ENCODE measurements around the gene IQCH.
"Not testable (repeated sequence)": the region's sequence is repeated elsewhere in the genome, so short reads cannot be mapped to it uniquely, and the experiment has no call there.

The IQCH gene

GRCh38 chr15:67276666-67277065 lies 22.1 kb downstream of the IQCH start:
- no peak for DNase-seq (ENCODE audit: insufficient read length)
- no peak for TF ChIP-seq POLR2A (IDR thresholded peaks at IDR 0.05; ENCODE audit: low read depth, low read length)
- TF ChIP-seq POLR2AphosphoS5 (IDR thresholded peaks at IDR 0.05; ENCODE audit: low read depth, low read length) = no peak
- TF ChIP-seq TAF1 (IDR thresholded peaks at IDR 0.05; ENCODE audit: borderline replicate concordance, low read depth, low read length) = no peak
- FAIRE-seq = no peak

DNA sequence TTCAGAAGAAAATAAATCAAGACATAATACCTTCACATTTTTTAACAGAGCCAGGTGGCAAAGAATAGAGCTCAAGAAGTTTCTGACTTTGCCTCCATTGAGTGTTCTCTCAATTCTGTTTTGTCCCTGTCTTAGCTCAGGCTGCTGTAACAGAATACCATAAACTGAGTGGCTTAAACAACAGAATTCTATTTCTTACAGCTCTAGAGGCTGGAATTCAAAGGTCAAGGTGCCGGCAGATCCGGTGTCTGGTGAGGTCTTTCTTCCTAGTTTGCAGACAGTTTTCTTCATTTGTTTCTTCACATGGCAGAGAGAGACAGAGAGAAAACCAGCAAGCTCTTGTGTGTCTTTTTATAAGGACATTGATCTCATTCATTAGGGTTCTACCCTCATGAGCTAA lies 25.6 kb downstream of the IQCH start:
- TF ChIP-seq POLR2A (IDR thresholded peaks at IDR 0.05; ENCODE audit: low read depth, low read length) (no peak), POLR2AphosphoS5 (IDR thresholded peaks at IDR 0.05; ENCODE audit: low read depth, low read length) (no peak), TAF1 (IDR thresholded peaks at IDR 0.05; ENCODE audit: borderline replicate concordance, low read depth, low read length) (no peak)
- no peak for FAIRE-seq

GRCh38 chr15:67281714-67282113 lies 27.1 kb downstream of the IQCH start:
- no peak for DNase-seq (ENCODE audit: insufficient read length)
- FAIRE-seq = no peak
- no peak for TF ChIP-seq POLR2A (IDR thresholded peaks at IDR 0.05; ENCODE audit: low read depth, low read length)

More for the DNA sequence above, 25.6 kb downstream of the IQCH start:
- DNase-seq (ENCODE audit: insufficient read length) = no peak

DNA sequence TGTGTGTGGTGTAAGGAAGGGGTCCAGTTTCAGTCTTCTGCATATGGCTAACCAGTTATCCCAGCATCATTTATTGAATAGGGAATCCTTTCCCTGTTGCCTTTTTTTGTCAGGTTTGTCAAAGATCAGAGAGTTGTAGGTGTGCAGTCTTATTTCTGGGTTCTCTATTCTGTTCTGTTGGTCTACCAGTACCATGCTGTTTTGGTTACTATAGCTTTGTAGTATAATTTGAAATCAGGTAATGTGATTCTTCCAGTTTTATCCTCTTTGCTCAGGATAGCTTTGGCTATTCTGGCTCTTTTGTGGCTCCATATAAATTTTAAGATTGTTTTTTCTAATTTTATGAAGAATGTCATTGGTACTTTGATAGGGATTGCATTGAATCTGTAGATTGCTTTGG lies 31.0 kb downstream of the IQCH start:
- FAIRE-seq; DNase-seq (ENCODE audit: insufficient read length): not testable (repeated sequence)

DNA sequence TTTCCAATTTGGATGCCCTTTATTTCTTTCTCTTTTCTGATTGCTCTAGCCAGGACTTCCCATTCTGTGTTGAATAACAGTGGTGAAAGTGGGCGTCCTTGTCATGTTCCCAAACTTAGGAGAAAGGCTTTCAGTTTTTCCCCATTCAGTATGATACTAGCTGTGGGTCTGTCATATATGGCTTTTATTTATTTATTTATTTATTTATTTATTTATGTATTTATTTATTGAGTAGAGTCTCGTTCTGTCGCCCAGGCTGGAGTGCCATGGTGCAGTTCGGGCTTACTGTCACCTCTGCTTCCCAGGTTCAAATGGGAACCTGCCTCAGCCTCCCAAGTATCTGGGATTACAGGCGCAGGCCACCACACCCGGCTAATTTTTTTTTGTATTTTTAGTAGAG lies 31.8 kb downstream of the IQCH start:
- DNase-seq (ENCODE audit: insufficient read length); FAIRE-seq: not testable (repeated sequence)

GRCh38 chr15:67290319-67290718 lies 35.7 kb downstream of the IQCH start:
- FAIRE-seq (no peak), DNase-seq (ENCODE audit: insufficient read length) (no peak)
- TF ChIP-seq POLR2A (IDR thresholded peaks at IDR 0.05; ENCODE audit: low read depth, low read length) (no peak), POLR2AphosphoS5 (IDR thresholded peaks at IDR 0.05; ENCODE audit: low read depth, low read length) (no peak), TAF1 (IDR thresholded peaks at IDR 0.05; ENCODE audit: borderline replicate concordance, low read depth, low read length) (no peak)

GRCh38 chr15:67296188-67296587 lies 41.6 kb downstream of the IQCH start:
- DNase-seq (ENCODE audit: insufficient read length) = no peak

DNA sequence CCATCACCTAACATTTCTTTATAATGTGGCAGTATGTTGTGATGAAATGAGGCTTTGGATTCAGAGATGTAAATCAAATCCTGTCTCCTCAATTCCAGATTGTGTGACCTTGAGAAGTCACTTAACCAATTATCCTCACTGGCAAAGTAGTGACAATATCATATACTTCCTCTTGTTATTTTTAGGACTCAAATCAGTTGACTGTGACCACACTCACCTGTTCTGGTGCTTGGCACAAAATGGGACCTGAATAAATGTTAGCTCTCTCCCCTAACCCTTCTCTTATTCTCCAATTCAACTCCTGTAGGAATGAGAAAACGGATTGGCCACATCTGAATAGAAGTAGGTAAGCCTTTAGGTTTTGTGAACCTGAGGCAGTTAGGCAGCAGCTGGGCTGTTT lies 42.1 kb downstream of the IQCH start:
- TF ChIP-seq POLR2AphosphoS5 (IDR thresholded peaks at IDR 0.05; ENCODE audit: low read depth, low read length) (no peak), POLR2A (IDR thresholded peaks at IDR 0.05; ENCODE audit: low read depth, low read length) (no peak), TAF1 (IDR thresholded peaks at IDR 0.05; ENCODE audit: borderline replicate concordance, low read depth, low read length) (no peak)
- no peak for DNase-seq (ENCODE audit: insufficient read length)
- no peak for FAIRE-seq

More at GRCh38 chr15:67296188-67296587, 41.6 kb downstream of the IQCH start:
- TF ChIP-seq POLR2A (IDR thresholded peaks at IDR 0.05; ENCODE audit: low read depth, low read length) = no peak
- no peak for TF ChIP-seq TAF1 (IDR thresholded peaks at IDR 0.05; ENCODE audit: borderline replicate concordance, low read depth, low read length)
- TF ChIP-seq POLR2AphosphoS5 (IDR thresholded peaks at IDR 0.05; ENCODE audit: low read depth, low read length) = no peak
- peak; percentile 56 for FAIRE-seq

GRCh38 chr15:67300266-67301025 lies 45.9 kb downstream of the IQCH start:
- DNase-seq (ENCODE audit: insufficient read length) = no peak
- FAIRE-seq = no peak
- TF ChIP-seq TAF1 (IDR thresholded peaks at IDR 0.05; ENCODE audit: borderline replicate concordance, low read depth, low read length) = no peak
- no peak for TF ChIP-seq POLR2AphosphoS5 (IDR thresholded peaks at IDR 0.05; ENCODE audit: low read depth, low read length)
- no peak for TF ChIP-seq POLR2A (IDR thresholded peaks at IDR 0.05; ENCODE audit: low read depth, low read length)

DNA sequence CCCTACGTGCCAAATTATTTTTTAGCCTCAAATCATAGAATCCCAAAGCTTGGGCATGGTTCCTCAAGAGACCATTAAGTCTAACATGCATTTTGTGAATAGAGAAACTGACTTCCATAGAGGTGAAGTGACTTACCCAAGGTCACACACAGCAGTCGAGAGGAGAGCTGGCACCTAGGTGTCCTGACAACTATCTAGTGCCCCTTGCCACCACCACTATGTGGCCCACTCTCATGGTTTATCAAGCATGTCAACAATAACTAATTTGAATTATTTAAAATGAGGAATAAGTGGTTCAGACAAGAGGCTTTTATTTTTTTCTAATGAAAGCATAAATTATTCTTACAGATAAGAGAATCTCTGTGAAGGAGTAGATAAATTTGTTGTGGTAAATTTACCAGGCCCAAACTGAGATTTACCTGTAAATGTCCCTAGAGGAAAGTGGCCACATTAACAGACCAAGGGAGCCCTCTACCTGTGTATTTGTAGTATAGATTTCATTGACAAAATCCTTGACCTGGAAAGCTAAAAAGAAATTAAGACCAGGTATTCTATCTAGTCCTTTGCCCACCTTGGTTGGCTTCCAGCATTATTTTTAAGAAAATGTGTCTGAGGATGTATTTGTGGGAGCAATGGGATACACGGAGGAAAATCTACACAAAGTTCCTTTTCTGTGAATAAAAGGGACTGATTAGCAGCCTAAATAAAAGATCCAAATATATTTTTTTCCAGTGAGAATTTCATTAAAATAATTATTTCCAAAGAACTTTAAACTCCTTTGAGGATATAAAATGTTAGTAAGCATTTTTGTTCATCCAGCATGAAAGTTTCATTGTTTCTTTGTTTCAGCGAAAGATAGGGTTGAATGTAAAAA lies 49.1 kb downstream of the IQCH start:
- FAIRE-seq = no peak
- DNase-seq (ENCODE audit: insufficient read length) = no peak
- no peak for TF ChIP-seq POLR2A (IDR thresholded peaks at IDR 0.05; ENCODE audit: low read depth, low read length)

DNA sequence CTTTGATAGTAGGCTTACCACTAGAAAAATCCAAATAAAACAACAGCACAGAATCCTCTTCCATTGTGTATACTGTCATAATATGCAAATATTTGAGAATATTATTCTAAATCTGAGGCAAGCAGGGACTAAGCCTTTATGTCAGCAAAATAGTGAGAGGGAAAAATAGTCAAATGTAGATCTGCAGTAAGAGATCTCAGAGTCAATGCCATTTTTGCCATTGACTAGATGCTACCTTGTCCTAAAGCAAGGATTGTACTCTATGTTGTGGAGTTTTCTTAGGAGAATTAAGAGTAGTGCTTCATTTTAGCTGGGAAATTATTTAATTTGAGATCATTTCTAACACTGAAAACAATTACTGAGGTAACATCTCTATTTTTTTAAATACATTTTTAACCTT lies 50.2 kb downstream of the IQCH start:
- no peak for DNase-seq (ENCODE audit: insufficient read length)
- TF ChIP-seq POLR2A (IDR thresholded peaks at IDR 0.05; ENCODE audit: low read depth, low read length) (no peak), POLR2AphosphoS5 (IDR thresholded peaks at IDR 0.05; ENCODE audit: low read depth, low read length) (no peak), TAF1 (IDR thresholded peaks at IDR 0.05; ENCODE audit: borderline replicate concordance, low read depth, low read length) (no peak)
- FAIRE-seq = no peak

DNA sequence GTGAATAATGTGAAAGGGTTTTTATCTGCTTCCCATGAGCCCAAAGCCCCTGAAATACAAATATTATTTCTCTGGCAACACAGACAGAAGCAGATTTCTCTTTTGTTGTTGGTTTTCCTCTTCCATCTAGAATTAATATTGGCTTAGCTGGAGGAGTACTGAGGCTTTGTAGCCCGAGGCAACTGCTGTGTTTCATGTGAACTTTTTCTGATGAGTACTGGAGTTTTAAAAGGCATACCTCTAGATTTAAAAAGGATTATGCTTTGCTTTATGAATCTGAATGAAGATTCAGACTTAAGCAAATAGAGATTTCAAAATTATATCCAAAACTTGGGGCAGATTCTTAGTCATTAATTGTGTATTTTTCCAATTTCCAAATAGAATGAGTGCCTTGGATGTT lies 50.9 kb downstream of the IQCH start:
- TF ChIP-seq POLR2AphosphoS5 (IDR thresholded peaks at IDR 0.05; ENCODE audit: low read depth, low read length) = no peak
- no peak for TF ChIP-seq POLR2A (IDR thresholded peaks at IDR 0.05; ENCODE audit: low read depth, low read length)
- FAIRE-seq (no peak), DNase-seq (ENCODE audit: insufficient read length) (no peak)
